ENCODE data around the gene GAS7.

Gene GAS7

DNA sequence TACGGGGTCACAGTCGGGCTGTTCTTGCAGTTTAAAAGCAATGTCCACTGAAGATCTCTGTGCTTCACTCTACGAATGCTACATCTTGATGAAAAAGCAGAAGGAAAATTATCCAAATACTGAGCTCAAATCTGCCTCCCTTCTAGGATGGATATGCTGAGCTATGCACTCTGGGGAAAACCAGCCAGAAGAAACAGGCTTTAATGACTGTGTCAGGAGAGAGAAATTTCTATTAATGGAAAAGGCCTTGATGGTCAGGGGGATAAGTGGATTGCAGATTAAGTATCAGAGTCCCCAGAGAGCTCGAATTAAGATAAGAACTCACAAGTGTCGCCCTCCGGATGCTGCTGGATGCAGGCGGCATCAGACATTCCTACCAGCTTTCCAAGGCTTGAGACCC, 253.7 kb downstream of the GAS7 start:
- H3K4me3 ChIP-seq (IDR thresholded peaks at IDR 0.05; ENCODE audit: insufficient read depth, low read depth, low read length): no peak overlapping the region
- no peaks in the 10 kb centered on the region for H4K20me1 ChIP-seq (ENCODE audit: insufficient read depth)
- TF ChIP-seq, protein P1, sequence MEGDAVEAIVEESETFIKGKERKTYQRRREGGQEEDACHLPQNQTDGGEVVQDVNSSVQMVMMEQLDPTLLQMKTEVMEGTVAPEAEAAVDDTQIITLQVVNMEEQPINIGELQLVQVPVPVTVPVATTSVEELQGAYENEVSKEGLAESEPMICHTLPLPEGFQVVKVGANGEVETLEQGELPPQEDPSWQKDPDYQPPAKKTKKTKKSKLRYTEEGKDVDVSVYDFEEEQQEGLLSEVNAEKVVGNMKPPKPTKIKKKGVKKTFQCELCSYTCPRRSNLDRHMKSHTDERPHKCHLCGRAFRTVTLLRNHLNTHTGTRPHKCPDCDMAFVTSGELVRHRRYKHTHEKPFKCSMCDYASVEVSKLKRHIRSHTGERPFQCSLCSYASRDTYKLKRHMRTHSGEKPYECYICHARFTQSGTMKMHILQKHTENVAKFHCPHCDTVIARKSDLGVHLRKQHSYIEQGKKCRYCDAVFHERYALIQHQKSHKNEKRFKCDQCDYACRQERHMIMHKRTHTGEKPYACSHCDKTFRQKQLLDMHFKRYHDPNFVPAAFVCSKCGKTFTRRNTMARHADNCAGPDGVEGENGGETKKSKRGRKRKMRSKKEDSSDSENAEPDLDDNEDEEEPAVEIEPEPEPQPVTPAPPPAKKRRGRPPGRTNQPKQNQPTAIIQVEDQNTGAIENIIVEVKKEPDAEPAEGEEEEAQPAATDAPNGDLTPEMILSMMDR (conservative IDR thresholded peaks at IDR 0.05; ENCODE audit: low read depth, low read length): no peak
- no peak overlapping the region for H3K4me2 ChIP-seq
- H3K36me3 ChIP-seq (ENCODE audit: insufficient read depth): no peaks in the 10 kb centered on the region
- H2AFZ ChIP-seq (ENCODE audit: low read depth): no peak overlapping the region
- H3K79me2 ChIP-seq (ENCODE audit: insufficient read depth, low read depth): no peaks in the 10 kb centered on the region
- H3K4me1 ChIP-seq (ENCODE audit: low read depth, poor library complexity, severe bottlenecking): no peaks in the 10 kb centered on the region
- H3K9ac ChIP-seq: no peak overlapping the region
- H3K27me3 ChIP-seq (ENCODE audit: insufficient read depth, low read depth): no peaks in the 10 kb centered on the region
- no peak overlapping the region for H3K27ac ChIP-seq

DNA sequence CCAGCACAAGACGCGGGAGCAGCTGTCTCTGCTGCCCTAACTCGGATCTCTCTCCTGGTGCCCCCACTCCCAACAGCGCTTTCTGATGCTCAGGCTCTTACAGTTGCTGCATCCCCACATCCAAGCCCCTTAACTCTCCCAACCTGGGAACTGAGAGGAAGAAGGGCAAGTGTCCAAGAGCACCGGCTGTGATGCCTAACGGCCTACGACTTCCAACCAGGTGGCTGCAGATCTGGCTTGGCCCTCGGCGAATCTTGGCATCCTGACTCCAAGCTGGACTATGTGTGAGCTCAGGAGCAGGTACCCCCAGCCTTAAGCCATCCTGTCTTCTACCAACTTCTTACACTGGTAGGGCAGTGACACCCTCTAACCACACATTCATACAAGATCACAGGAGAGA, 255.1 kb downstream of the GAS7 start:
- no peak overlapping the region for H3K4me3 ChIP-seq (IDR thresholded peaks at IDR 0.05; ENCODE audit: insufficient read depth, low read depth, low read length)
- no peaks in the 10 kb centered on the region for H3K79me2 ChIP-seq (ENCODE audit: insufficient read depth, low read depth)
- no peak overlapping the region for H3K4me2 ChIP-seq
- H3K27ac ChIP-seq: no peak overlapping the region
- H2AFZ ChIP-seq (ENCODE audit: low read depth): no peak overlapping the region
- no peak overlapping the region for H3K9ac ChIP-seq
- no peaks in the 10 kb centered on the region for H3K4me1 ChIP-seq (ENCODE audit: low read depth, poor library complexity, severe bottlenecking)
- TF ChIP-seq, protein P1 (conservative IDR thresholded peaks at IDR 0.05; ENCODE audit: low read depth, low read length): no peak
- H3K27me3 ChIP-seq (ENCODE audit: insufficient read depth, low read depth): no peaks in the 10 kb centered on the region
- H3K36me3 ChIP-seq (ENCODE audit: insufficient read depth): no peaks in the 10 kb centered on the region
- no peaks in the 10 kb centered on the region for H4K20me1 ChIP-seq (ENCODE audit: insufficient read depth)

DNA sequence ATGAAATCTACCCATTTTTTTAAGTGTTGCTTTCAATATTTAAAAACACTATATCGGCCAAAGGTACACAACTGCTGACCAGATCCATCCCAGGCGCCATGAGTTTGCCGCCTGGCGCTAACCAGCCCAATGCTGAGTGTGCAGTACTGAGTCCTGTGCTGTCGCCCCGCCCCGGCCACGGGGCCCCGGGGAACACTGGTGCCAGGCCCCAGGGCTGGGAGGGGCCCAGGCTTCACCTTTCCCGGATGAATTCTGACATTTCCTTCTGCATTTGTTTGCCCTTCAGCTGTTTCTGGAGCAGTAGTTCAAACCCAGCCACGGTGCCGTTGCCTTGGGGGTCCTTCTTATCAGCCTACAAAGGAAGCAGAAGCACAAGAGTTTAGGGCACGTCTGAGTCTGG, 255.5 kb downstream of the GAS7 start:
- Histone ChIP-seq H4K20me1 (ENCODE audit: insufficient read depth) (no peaks in the 10 kb centered on the region), H3K36me3 (ENCODE audit: insufficient read depth) (no peaks in the 10 kb centered on the region), H3K27me3 (ENCODE audit: insufficient read depth, low read depth) (no peaks in the 10 kb centered on the region), H3K4me2 (no peak overlapping the region), H3K9ac (no peak overlapping the region), H3K4me1 (ENCODE audit: low read depth, poor library complexity, severe bottlenecking) (no peaks in the 10 kb centered on the region), H3K4me3 (IDR thresholded peaks at IDR 0.05; ENCODE audit: insufficient read depth, low read depth, low read length) (no peak overlapping the region), H3K79me2 (ENCODE audit: insufficient read depth, low read depth) (no peaks in the 10 kb centered on the region), H3K27ac (no peak overlapping the region), H2AFZ (ENCODE audit: low read depth) (no peak overlapping the region)
- TF ChIP-seq, protein P1 (conservative IDR thresholded peaks at IDR 0.05; ENCODE audit: low read depth, low read length): no peak

DNA sequence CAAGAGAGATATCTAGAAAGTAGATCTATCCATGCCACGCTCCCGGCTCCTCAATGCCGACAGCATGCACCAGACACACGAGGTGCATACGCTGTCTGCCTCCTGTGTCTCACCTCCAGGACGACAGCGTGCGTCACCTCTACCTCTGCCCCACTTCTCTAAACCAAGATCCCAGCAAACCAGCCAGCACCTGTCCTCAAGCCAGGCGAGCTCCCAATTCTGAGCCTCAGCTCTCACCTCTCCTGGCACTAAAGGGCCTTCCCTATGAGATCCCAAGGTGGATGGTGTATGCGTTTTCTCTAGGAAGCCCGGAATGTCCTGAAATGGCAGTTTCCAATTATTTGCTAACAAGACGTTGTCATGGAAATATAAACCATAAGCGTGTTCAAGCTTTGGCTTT, 257.1 kb downstream of the GAS7 start:
- TF ChIP-seq, protein P1 (conservative IDR thresholded peaks at IDR 0.05; ENCODE audit: low read depth, low read length): no peak
- H2AFZ ChIP-seq (ENCODE audit: low read depth): no peak overlapping the region
- H3K4me1 ChIP-seq (ENCODE audit: low read depth, poor library complexity, severe bottlenecking): no peaks in the 10 kb centered on the region
- no peak overlapping the region for H3K27ac ChIP-seq
- H3K79me2 ChIP-seq (ENCODE audit: insufficient read depth, low read depth): no peaks in the 10 kb centered on the region
- H3K4me2 ChIP-seq: no peak overlapping the region
- no peaks in the 10 kb centered on the region for H4K20me1 ChIP-seq (ENCODE audit: insufficient read depth)
- H3K27me3 ChIP-seq (ENCODE audit: insufficient read depth, low read depth): no peaks in the 10 kb centered on the region
- H3K36me3 ChIP-seq (ENCODE audit: insufficient read depth): no peaks in the 10 kb centered on the region
- H3K4me3 ChIP-seq (IDR thresholded peaks at IDR 0.05; ENCODE audit: insufficient read depth, low read depth, low read length): no peak overlapping the region
- no peak overlapping the region for H3K9ac ChIP-seq

DNA sequence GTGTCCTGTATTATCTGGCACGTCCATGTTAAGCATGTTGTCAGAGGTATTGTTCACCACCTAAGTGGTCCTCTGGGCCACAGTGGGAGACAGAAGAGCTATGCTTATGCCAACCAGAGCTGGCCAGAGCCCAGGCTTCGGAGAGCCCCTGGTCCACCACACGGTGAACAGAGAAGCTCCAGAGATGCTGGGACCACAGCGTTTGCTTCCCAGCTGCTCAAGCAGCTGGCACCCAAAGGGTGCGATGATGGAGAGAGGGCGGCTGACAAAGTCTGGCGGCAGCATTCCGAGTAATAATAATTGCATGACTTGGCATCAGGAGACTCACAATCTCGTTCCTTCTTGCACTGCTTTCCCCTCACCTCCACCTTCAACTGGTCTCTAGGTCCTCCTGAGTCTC, 257.6 kb downstream of the GAS7 start:
- Histone ChIP-seq H3K4me3 (IDR thresholded peaks at IDR 0.05; ENCODE audit: insufficient read depth, low read depth, low read length) (no peak overlapping the region), H3K27ac (no peak overlapping the region), H3K79me2 (ENCODE audit: insufficient read depth, low read depth) (no peaks in the 10 kb centered on the region), H4K20me1 (ENCODE audit: insufficient read depth) (no peaks in the 10 kb centered on the region), H3K4me2 (no peak overlapping the region), H3K4me1 (ENCODE audit: low read depth, poor library complexity, severe bottlenecking) (no peaks in the 10 kb centered on the region), H3K27me3 (ENCODE audit: insufficient read depth, low read depth) (no peaks in the 10 kb centered on the region), H3K9ac (no peak overlapping the region), H2AFZ (ENCODE audit: low read depth) (no peak overlapping the region), H3K36me3 (ENCODE audit: insufficient read depth) (no peaks in the 10 kb centered on the region)
- TF ChIP-seq, protein P1 (conservative IDR thresholded peaks at IDR 0.05; ENCODE audit: low read depth, low read length): no peak

Data from KMS-11 (cell line).